CD4-positive, alpha-beta T cell (primary cell): Measurements from ENCODE around the gene DENND1A. TPM values are rescaled to one million over a fixed set of nuclear protein-coding genes. Genes with fewer than 3 reads are reported as not detected.

Source experiments
- ATAC-seq: fragments of 200-7000 bp; cut with Tn5 transposase; one replicate; pipeline ENCODE4 v1.10.0; 2022; ENCODE audit warnings: mild to moderate bottlenecking; ENCODE audit not compliant: poor library complexity
- CTCF ChIA-PET: fragments of 350-600 bp; sonication (Branson Sonifier 250); formaldehyde crosslinking; loops from one replicate; lab custom pipeline; 2021; ENCODE audit warnings: antibody characterized with exemption, inconsistent platforms; lab: Charles Lee
- POLR2A ChIA-PET: fragments of 350-600 bp; sonication (Branson Sonifier 250); formaldehyde crosslinking; loops from one replicate; lab custom pipeline; 2021; ENCODE audit warnings: antibody characterized with exemption, inconsistent platforms; lab: Charles Lee
- DNase-seq, 14 experiments: peaks; one replicate each; pipeline ENCODE4 v3.0.0-alpha.2; 2013 to 2020; ENCODE audit warnings: mixed read lengths in 2 of 14
- H3K27ac ChIP-seq, 2 donors: one replicate each; pipeline versions ENCODE4 v1.5.1 to v1.7.0; 2013; ENCODE audit warnings: low read length in 2 of 2, low read depth in 1 of 2, mild to moderate bottlenecking in 1 of 2
- H3K27me3 ChIP-seq, 2 experiments: 1 replicate in 1 of 2; 2 replicates in 1 of 2; pipeline versions ENCODE4 v1.6.1 to v1.7.0; 2013; ENCODE audit warnings: low read length in 2 of 2, control low read depth in 1 of 2, mild to moderate bottlenecking in 1 of 2, moderate library complexity in 1 of 2; ENCODE audit not compliant: insufficient read depth in 2 of 2, control insufficient read depth in 1 of 2
- H3K36me3 ChIP-seq: one replicate; pipeline ENCODE4 v1.6.1; 2013; ENCODE audit warnings: low read length, control low read depth; ENCODE audit not compliant: insufficient read depth
- H3K4me1 ChIP-seq: one replicate; pipeline ENCODE4 v1.6.1; 2013; ENCODE audit warnings: low read length, control low read depth; ENCODE audit not compliant: insufficient read depth
- H3K4me3 ChIP-seq: one replicate; pipeline ENCODE4 v1.5.1; 2013; ENCODE audit warnings: mild to moderate bottlenecking, low read length, moderate library complexity
- H3K9me3 ChIP-seq, 2 experiments: 1 replicate in 1 of 2; 2 replicates in 1 of 2; pipeline versions ENCODE4 v1.6.1 to v1.7.0; 2013; ENCODE audit warnings: low read length in 2 of 2, mild to moderate bottlenecking in 2 of 2, control low read depth in 1 of 2, moderate library complexity in 1 of 2; ENCODE audit not compliant: control insufficient read depth in 1 of 2, insufficient read depth in 1 of 2
- H3K27ac Mint-ChIP-seq: one replicate; pipeline ENCODE4 v1.8.0; 2020; ENCODE audit warnings: mixed read lengths
- H3K27me3 Mint-ChIP-seq: one replicate; pipeline ENCODE4 v1.8.0; 2021; ENCODE audit warnings: mixed read lengths
- H3K36me3 Mint-ChIP-seq: one replicate; pipeline ENCODE4 v1.8.0; 2021; ENCODE audit warnings: low read depth, mixed read lengths
- H3K4me1 Mint-ChIP-seq: one replicate; pipeline ENCODE4 v1.8.0; 2021; ENCODE audit warnings: low read depth, mixed read lengths
- H3K4me3 Mint-ChIP-seq: one replicate; pipeline ENCODE4 v1.8.0; 2020; ENCODE audit warnings: mild to moderate bottlenecking, mixed read lengths
- H3K9me3 Mint-ChIP-seq: one replicate; pipeline ENCODE4 v1.8.0; 2020; ENCODE audit warnings: mixed read lengths
- intact Hi-C, 2 experiments: fragments of 100-400 bp; cut with DNase I in 1 of 2; cut with micrococcal nuclease in 1 of 2; formaldehyde crosslinking; loops; one replicate each; pipeline versions ENCODE4 v1.15.1 to v1.9.0; 2023 to 2025; cut with DNase I, micrococcal nuclease
- total RNA-seq, 174 experiments: library from RNA in 2 of 174; stranded (reverse) in 2 of 174; gene quantifications; one replicate each; pipeline ENCODE4 v1.2.3 and lab custom pipeline; 2021 to 2026
- TF ChIP-seq, protein P1 (sequence below): fragments of 200-600 bp; IDR thresholded peaks from one replicate; pipeline ENCODE4 v1.8.0; 2022; ENCODE audit warnings: antibody characterized with exemption, mild to moderate bottlenecking

Gene DENND1A
- total RNA-seq, 2 experiments from 2014 or later = 20.0 to 20.6 TPM

DNA sequence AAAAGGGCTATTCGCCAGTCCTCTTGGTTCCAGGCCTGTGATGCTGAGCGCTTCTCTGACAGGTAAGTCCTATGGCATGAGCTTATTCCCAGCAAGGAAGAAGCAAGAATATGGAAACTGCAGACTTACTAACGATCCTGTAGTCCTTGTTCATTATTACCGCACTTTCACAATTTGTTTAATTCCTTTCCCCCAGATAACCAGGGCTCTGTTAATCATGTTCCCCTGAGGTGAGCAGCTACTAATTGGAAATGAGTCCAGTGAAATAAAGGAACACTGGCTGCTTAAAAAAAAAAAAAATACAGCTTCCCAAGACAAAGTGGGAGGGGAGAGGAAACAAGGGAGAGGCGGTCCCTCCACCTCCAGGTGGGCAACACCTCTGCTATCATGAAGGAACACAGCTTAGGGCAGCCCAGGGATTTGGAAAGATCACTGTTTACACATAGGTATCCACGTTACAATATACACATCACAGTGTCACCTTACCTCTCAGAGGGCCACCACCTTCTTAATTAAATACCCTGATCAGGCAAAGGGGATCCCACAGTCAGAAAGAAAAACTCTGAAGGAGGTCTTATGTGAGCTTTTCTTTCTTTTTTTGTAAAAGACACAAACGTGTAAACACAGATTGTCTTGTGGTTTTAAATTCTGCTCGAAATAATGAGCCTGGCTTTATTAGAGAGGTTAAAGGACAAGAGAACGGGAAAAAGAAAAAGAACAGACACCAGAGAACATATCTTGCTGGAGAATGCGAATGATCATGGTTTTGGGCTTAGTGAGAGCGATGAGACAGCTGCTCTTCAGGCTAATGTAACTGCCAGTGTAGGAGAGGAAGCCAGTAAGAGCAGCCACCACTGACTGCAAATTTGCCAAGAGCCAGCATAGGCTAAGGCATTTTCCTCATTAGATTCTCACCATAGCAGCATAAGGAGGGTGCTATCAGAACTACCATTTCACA, 315.3 kb downstream of the DENND1A start:
- no peaks in the 10 kb centered on the region for H3K4me1 ChIP-seq
- ATAC-seq (no peak), DNase-seq (no peak)
- peaks cover 3% of the 10 kb centered on the region for H3K36me3 ChIP-seq
- H3K9me3 ChIP-seq = no peaks in the 10 kb centered on the region
- H3K27ac ChIP-seq = no peak overlapping the region
- intact Hi-C loops = no loop called here
- ChIA-PET CTCF (no interaction called here), POLR2A (no interaction called here)
- no peaks in the 10 kb centered on the region for H3K4me1 Mint-ChIP-seq
- H3K36me3 Mint-ChIP-seq = no peaks in the 10 kb centered on the region
- no peaks in the 10 kb centered on the region for H3K27me3 ChIP-seq
- H3K4me3 ChIP-seq = no peak overlapping the region
- H3K27me3 Mint-ChIP-seq = no peaks in the 10 kb centered on the region
- TF ChIP-seq, protein P1, sequence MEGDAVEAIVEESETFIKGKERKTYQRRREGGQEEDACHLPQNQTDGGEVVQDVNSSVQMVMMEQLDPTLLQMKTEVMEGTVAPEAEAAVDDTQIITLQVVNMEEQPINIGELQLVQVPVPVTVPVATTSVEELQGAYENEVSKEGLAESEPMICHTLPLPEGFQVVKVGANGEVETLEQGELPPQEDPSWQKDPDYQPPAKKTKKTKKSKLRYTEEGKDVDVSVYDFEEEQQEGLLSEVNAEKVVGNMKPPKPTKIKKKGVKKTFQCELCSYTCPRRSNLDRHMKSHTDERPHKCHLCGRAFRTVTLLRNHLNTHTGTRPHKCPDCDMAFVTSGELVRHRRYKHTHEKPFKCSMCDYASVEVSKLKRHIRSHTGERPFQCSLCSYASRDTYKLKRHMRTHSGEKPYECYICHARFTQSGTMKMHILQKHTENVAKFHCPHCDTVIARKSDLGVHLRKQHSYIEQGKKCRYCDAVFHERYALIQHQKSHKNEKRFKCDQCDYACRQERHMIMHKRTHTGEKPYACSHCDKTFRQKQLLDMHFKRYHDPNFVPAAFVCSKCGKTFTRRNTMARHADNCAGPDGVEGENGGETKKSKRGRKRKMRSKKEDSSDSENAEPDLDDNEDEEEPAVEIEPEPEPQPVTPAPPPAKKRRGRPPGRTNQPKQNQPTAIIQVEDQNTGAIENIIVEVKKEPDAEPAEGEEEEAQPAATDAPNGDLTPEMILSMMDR = no peak
- no peak overlapping the region for H3K4me3 Mint-ChIP-seq
- no peak overlapping the region for H3K27ac Mint-ChIP-seq
- H3K9me3 Mint-ChIP-seq = no peaks in the 10 kb centered on the region

- ChIA-PET POLR2A (no interaction called here), CTCF (no interaction called here)
- H3K27me3 ChIP-seq = no peaks in the 10 kb centered on the region
- no peak overlapping the region for H3K4me3 ChIP-seq
- H3K4me1 ChIP-seq = no peaks in the 10 kb centered on the region
- Mint-ChIP-seq H3K27ac (no peak overlapping the region), H3K27me3 (no peaks in the 10 kb centered on the region), H3K9me3 (no peaks in the 10 kb centered on the region), H3K4me1 (no peaks in the 10 kb centered on the region), H3K4me3 (no peak overlapping the region), H3K36me3 (peaks cover 12% of the 10 kb centered on the region)
- ATAC-seq (no peak), DNase-seq (no peak)
- TF ChIP-seq, protein P1 = no peak
- H3K36me3 ChIP-seq = no peaks in the 10 kb centered on the region
- H3K27ac ChIP-seq = no peak overlapping the region
- intact Hi-C loops = no loop called here
- H3K9me3 ChIP-seq = no peaks in the 10 kb centered on the region
Measured at GRCh38 chr9:123611226-123611625, 318.7 kb downstream of the DENND1A start.

DNA sequence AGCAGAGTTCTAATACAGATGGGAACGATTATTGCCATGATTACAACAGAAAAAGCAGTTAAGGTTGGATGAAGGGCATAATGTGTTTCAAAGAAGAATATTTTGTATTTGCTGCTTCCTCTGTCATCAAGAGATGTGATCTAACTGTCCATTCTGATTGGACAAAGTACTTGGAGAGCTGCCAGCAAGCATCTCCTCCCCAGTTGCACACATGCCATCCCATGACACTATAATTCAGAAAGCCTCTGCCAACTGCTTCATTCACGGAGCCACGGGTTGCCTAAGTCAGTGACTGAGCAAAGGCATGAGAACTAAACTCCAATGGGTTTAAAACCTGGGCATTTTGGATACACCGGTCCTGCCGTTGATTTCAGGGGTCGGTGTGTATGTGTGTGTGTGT, 320.1 kb downstream of the DENND1A start:
- Mint-ChIP-seq H3K4me3 (no peak overlapping the region), H3K9me3 (no peaks in the 10 kb centered on the region), H3K27ac (no peak overlapping the region), H3K4me1 (no peaks in the 10 kb centered on the region), H3K36me3 (peaks cover 12% of the 10 kb centered on the region), H3K27me3 (no peaks in the 10 kb centered on the region)
- POLR2A ChIA-PET = no interaction called here
- Histone ChIP-seq H3K4me1 (no peaks in the 10 kb centered on the region), H3K9me3 (no peaks in the 10 kb centered on the region), H3K27ac (no peak overlapping the region), H3K27me3 (no peaks in the 10 kb centered on the region), H3K36me3 (peaks cover 2% of the 10 kb centered on the region), H3K4me3 (no peak overlapping the region)
- ATAC-seq = no peak
- DNase-seq = no peak
- TF ChIP-seq, protein P1 = no peak
- intact Hi-C loops = no loop called here
- CTCF ChIA-PET = no interaction called here
